ENCODE measurements around the gene CCNC. TPM values are rescaled to one million over a fixed set of nuclear protein-coding genes. Genes with fewer than 3 reads are reported as not detected.

The CCNC gene
- total RNA-seq, 1 experiment from 2014 or later: 93.1 TPM

DNA sequence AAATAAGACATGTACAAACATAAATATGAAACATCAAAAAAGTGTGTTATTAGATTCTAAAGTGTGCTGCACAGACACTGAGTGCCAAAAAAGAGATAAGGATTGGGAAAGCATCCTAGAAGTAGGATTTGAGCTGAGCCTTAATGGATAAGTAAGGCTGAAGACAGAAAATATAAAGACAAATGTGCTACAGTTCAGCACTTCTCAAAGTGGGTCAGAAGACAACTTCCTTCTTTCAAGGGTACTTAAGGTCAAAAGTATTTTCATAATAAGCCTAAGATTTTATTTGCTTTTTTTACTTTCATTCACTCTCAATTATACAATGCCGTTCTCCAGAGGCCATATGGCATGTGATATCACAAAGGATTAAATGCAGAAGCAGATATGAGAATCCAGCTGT, 70.0 kb downstream of the CCNC start (continued):
- TF ChIP-seq, protein P1, sequence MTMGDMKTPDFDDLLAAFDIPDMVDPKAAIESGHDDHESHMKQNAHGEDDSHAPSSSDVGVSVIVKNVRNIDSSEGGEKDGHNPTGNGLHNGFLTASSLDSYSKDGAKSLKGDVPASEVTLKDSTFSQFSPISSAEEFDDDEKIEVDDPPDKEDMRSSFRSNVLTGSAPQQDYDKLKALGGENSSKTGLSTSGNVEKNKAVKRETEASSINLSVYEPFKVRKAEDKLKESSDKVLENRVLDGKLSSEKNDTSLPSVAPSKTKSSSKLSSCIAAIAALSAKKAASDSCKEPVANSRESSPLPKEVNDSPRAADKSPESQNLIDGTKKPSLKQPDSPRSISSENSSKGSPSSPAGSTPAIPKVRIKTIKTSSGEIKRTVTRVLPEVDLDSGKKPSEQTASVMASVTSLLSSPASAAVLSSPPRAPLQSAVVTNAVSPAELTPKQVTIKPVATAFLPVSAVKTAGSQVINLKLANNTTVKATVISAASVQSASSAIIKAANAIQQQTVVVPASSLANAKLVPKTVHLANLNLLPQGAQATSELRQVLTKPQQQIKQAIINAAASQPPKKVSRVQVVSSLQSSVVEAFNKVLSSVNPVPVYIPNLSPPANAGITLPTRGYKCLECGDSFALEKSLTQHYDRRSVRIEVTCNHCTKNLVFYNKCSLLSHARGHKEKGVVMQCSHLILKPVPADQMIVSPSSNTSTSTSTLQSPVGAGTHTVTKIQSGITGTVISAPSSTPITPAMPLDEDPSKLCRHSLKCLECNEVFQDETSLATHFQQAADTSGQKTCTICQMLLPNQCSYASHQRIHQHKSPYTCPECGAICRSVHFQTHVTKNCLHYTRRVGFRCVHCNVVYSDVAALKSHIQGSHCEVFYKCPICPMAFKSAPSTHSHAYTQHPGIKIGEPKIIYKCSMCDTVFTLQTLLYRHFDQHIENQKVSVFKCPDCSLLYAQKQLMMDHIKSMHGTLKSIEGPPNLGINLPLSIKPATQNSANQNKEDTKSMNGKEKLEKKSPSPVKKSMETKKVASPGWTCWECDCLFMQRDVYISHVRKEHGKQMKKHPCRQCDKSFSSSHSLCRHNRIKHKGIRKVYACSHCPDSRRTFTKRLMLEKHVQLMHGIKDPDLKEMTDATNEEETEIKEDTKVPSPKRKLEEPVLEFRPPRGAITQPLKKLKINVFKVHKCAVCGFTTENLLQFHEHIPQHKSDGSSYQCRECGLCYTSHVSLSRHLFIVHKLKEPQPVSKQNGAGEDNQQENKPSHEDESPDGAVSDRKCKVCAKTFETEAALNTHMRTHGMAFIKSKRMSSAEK (CRISPR knock-in tag; IDR thresholded peaks at IDR 0.05; ENCODE audit: borderline replicate concordance): no peak
- no peak for TF ChIP-seq JUN (CRISPR knock-in tag; IDR thresholded peaks at IDR 0.05)
- TF ChIP-seq SP1 (CRISPR knock-in tag; conservative IDR thresholded peaks at IDR 0.05): no peak
- TF ChIP-seq NR1H2 (CRISPR knock-in tag; IDR thresholded peaks at IDR 0.05): no peak
- TF ChIP-seq, protein P2, sequence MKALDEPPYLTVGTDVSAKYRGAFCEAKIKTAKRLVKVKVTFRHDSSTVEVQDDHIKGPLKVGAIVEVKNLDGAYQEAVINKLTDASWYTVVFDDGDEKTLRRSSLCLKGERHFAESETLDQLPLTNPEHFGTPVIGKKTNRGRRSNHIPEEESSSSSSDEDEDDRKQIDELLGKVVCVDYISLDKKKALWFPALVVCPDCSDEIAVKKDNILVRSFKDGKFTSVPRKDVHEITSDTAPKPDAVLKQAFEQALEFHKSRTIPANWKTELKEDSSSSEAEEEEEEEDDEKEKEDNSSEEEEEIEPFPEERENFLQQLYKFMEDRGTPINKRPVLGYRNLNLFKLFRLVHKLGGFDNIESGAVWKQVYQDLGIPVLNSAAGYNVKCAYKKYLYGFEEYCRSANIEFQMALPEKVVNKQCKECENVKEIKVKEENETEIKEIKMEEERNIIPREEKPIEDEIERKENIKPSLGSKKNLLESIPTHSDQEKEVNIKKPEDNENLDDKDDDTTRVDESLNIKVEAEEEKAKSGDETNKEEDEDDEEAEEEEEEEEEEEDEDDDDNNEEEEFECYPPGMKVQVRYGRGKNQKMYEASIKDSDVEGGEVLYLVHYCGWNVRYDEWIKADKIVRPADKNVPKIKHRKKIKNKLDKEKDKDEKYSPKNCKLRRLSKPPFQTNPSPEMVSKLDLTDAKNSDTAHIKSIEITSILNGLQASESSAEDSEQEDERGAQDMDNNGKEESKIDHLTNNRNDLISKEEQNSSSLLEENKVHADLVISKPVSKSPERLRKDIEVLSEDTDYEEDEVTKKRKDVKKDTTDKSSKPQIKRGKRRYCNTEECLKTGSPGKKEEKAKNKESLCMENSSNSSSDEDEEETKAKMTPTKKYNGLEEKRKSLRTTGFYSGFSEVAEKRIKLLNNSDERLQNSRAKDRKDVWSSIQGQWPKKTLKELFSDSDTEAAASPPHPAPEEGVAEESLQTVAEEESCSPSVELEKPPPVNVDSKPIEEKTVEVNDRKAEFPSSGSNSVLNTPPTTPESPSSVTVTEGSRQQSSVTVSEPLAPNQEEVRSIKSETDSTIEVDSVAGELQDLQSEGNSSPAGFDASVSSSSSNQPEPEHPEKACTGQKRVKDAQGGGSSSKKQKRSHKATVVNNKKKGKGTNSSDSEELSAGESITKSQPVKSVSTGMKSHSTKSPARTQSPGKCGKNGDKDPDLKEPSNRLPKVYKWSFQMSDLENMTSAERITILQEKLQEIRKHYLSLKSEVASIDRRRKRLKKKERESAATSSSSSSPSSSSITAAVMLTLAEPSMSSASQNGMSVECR (CRISPR knock-in tag; IDR thresholded peaks at IDR 0.05; ENCODE audit: borderline replicate concordance): no peak
- TF ChIP-seq, protein P3, sequence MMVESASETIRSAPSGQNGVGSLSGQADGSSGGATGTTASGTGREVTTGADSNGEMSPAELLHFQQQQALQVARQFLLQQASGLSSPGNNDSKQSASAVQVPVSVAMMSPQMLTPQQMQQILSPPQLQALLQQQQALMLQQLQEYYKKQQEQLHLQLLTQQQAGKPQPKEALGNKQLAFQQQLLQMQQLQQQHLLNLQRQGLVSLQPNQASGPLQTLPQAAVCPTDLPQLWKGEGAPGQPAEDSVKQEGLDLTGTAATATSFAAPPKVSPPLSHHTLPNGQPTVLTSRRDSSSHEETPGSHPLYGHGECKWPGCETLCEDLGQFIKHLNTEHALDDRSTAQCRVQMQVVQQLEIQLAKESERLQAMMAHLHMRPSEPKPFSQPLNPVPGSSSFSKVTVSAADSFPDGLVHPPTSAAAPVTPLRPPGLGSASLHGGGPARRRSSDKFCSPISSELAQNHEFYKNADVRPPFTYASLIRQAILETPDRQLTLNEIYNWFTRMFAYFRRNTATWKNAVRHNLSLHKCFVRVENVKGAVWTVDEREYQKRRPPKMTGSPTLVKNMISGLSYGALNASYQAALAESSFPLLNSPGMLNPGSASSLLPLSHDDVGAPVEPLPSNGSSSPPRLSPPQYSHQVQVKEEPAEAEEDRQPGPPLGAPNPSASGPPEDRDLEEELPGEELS (CRISPR knock-in tag; IDR thresholded peaks at IDR 0.05): no peak

DNA sequence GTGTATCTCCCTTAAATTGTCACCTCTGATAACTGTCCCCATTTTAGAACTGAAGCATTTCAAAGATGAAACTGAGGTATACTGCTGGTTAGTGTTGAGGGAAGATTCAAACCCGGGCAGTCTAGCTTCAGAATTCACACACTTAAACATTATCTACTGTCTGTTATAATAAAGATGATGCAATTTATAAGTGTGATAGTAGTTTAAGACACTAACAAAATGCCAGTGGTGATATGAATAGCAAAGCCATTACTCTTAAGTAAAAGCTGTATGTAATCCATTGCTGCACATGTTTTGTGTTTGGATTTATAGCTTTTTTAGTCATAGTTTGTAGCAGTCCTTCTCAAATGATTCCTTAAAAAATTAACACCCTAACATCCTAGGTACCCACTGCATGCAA, 73.0 kb downstream of the CCNC start:
- POLR2A ChIA-PET: no interaction called here
- H3K4me3 Mint-ChIP-seq: no peak overlapping the region

More for the DNA sequence above, 73.0 kb downstream of the CCNC start:
- no peak for ATAC-seq
- CTCF ChIA-PET: no interaction called here
- Mint-ChIP-seq H3K27ac (no peak overlapping the region), H3K27me3 (ENCODE audit: low read depth) (no peaks in the 10 kb centered on the region), H3K36me3 (peaks cover 16% of the 10 kb centered on the region), H3K9me3 (no peaks in the 10 kb centered on the region), H3K4me1 (no peaks in the 10 kb centered on the region)
- DNase-seq (ENCODE audit: low spot score): no peak
- TF ChIP-seq, protein P4, sequence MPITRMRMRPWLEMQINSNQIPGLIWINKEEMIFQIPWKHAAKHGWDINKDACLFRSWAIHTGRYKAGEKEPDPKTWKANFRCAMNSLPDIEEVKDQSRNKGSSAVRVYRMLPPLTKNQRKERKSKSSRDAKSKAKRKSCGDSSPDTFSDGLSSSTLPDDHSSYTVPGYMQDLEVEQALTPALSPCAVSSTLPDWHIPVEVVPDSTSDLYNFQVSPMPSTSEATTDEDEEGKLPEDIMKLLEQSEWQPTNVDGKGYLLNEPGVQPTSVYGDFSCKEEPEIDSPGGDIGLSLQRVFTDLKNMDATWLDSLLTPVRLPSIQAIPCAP (CRISPR knock-in tag; IDR thresholded peaks at IDR 0.05): no peak
- TF ChIP-seq, protein P5, sequence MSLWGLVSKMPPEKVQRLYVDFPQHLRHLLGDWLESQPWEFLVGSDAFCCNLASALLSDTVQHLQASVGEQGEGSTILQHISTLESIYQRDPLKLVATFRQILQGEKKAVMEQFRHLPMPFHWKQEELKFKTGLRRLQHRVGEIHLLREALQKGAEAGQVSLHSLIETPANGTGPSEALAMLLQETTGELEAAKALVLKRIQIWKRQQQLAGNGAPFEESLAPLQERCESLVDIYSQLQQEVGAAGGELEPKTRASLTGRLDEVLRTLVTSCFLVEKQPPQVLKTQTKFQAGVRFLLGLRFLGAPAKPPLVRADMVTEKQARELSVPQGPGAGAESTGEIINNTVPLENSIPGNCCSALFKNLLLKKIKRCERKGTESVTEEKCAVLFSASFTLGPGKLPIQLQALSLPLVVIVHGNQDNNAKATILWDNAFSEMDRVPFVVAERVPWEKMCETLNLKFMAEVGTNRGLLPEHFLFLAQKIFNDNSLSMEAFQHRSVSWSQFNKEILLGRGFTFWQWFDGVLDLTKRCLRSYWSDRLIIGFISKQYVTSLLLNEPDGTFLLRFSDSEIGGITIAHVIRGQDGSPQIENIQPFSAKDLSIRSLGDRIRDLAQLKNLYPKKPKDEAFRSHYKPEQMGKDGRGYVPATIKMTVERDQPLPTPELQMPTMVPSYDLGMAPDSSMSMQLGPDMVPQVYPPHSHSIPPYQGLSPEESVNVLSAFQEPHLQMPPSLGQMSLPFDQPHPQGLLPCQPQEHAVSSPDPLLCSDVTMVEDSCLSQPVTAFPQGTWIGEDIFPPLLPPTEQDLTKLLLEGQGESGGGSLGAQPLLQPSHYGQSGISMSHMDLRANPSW (CRISPR knock-in tag; conservative IDR thresholded peaks at IDR 0.05; ENCODE audit: low read depth): no peak
- TF ChIP-seq ZNF423 (CRISPR knock-in tag; IDR thresholded peaks at IDR 0.05) (no peak), GABPB1 (CRISPR knock-in tag; IDR thresholded peaks at IDR 0.05) (no peak), SP1 (CRISPR knock-in tag; conservative IDR thresholded peaks at IDR 0.05) (no peak), NR3C1 (CRISPR knock-in tag; conservative IDR thresholded peaks at IDR 0.05; ENCODE audit: low read depth) (no peak), ZNF416 (CRISPR knock-in tag; IDR thresholded peaks at IDR 0.05) (no peak), TEAD4 (CRISPR knock-in tag; IDR thresholded peaks at IDR 0.05) (no peak), CREM (CRISPR knock-in tag; IDR thresholded peaks at IDR 0.05) (no peak), ZNF219 (CRISPR knock-in tag; IDR thresholded peaks at IDR 0.05; ENCODE audit: borderline replicate concordance) (no peak), ZNF121 (CRISPR knock-in tag; IDR thresholded peaks at IDR 0.05) (no peak), ZNF671 (CRISPR knock-in tag; IDR thresholded peaks at IDR 0.05) (no peak)
- TF ChIP-seq, protein P6, sequence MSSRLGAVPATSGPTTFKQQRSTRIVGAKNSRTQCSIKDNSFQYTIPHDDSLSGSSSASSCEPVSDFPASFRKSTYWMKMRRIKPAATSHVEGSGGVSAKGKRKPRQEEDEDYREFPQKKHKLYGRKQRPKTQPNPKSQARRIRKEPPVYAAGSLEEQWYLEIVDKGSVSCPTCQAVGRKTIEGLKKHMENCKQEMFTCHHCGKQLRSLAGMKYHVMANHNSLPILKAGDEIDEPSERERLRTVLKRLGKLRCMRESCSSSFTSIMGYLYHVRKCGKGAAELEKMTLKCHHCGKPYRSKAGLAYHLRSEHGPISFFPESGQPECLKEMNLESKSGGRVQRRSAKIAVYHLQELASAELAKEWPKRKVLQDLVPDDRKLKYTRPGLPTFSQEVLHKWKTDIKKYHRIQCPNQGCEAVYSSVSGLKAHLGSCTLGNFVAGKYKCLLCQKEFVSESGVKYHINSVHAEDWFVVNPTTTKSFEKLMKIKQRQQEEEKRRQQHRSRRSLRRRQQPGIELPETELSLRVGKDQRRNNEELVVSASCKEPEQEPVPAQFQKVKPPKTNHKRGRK (CRISPR knock-in tag; IDR thresholded peaks at IDR 0.05; ENCODE audit: borderline replicate concordance): no peak
- TF ChIP-seq, protein P7, sequence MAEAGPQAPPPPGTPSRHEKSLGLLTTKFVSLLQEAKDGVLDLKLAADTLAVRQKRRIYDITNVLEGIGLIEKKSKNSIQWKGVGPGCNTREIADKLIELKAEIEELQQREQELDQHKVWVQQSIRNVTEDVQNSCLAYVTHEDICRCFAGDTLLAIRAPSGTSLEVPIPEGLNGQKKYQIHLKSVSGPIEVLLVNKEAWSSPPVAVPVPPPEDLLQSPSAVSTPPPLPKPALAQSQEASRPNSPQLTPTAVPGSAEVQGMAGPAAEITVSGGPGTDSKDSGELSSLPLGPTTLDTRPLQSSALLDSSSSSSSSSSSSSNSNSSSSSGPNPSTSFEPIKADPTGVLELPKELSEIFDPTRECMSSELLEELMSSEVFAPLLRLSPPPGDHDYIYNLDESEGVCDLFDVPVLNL (CRISPR knock-in tag; IDR thresholded peaks at IDR 0.05; ENCODE audit: borderline replicate concordance, low read depth): no peak
- TF ChIP-seq, protein P8, sequence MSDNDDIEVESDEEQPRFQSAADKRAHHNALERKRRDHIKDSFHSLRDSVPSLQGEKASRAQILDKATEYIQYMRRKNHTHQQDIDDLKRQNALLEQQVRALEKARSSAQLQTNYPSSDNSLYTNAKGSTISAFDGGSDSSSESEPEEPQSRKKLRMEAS (CRISPR knock-in tag; IDR thresholded peaks at IDR 0.05): no peak
